GM21447 (cell line): ENCODE measurements around the gene SNAP23.

Source experiments
- ATAC-seq: cut with Tn5 transposase; IDR thresholded peaks from one replicate; pipeline ENCODE4 v1.9.1; 2021; ENCODE audit not compliant: unreplicated experiment

SNAP23 gene

GRCh38 chr15:42494998-42495360, 455 bp upstream of the SNAP23 start:
- ATAC-seq = no peak

- no peak for ATAC-seq
Measured at GRCh38 chr15:42498212-42499068, 3.0 kb downstream of the SNAP23 start.

GRCh38 chr15:42499858-42500609, 4.6 kb downstream of the SNAP23 start:
- ATAC-seq = no peak

- no peak for ATAC-seq
Measured at GRCh38 chr15:42502477-42502876, 7.0 kb downstream of the SNAP23 start.

GRCh38 chr15:42503825-42504224, 8.4 kb downstream of the SNAP23 start:
- ATAC-seq = no peak

GRCh38 chr15:42504631-42505030, 9.2 kb downstream of the SNAP23 start:
- ATAC-seq = no peak

- ATAC-seq = no peak
Measured at GRCh38 chr15:42507514-42507913, 12.1 kb downstream of the SNAP23 start.

- no peak for ATAC-seq
Measured at GRCh38 chr15:42508263-42508690, 12.8 kb downstream of the SNAP23 start.

GRCh38 chr15:42510258-42511006, 15.0 kb downstream of the SNAP23 start:
- no peak for ATAC-seq

- ATAC-seq = no peak
Measured at GRCh38 chr15:42511007-42511391, 15.6 kb downstream of the SNAP23 start.

- ATAC-seq = no peak
Measured at GRCh38 chr15:42523331-42523730, 27.9 kb downstream of the SNAP23 start.

- ATAC-seq = no peak
Measured at GRCh38 chr15:42528970-42529369, 33.5 kb downstream of the SNAP23 start.

- no peak for ATAC-seq
Measured at GRCh38 chr15:42533246-42533645, 37.8 kb downstream of the SNAP23 start.

- ATAC-seq = no peak
Measured at GRCh38 chr15:42544853-42545629, 49.6 kb downstream of the SNAP23 start.

GRCh38 chr15:42547918-42548248, 52.4 kb downstream of the SNAP23 start:
- no peak for ATAC-seq

GRCh38 chr15:42548249-42549031, 53.0 kb downstream of the SNAP23 start, which contains the start of the genes HAUS2 and LRRC57:
Gene HAUS2 (plus strand): TSS chr15:42548838. CDS start chr15:42548873, 35 bp downstream.
Gene LRRC57 (minus strand): TSS chr15:42548793. CDS start chr15:42548434, 359 bp downstream.
- peak; percentile 69 for ATAC-seq

GRCh38 chr15:42549032-42549491, 53.6 kb downstream of the SNAP23 start:
- peak; percentile 35 for ATAC-seq

- ATAC-seq = no peak
Measured at GRCh38 chr15:42549741-42550392, 54.4 kb downstream of the SNAP23 start.

- no peak for ATAC-seq
Measured at GRCh38 chr15:42553554-42553953, 58.1 kb downstream of the SNAP23 start.
